WTC11 (cell line): ENCODE data around the gene ZNHIT2. TPM values are rescaled to one million over a fixed set of nuclear protein-coding genes. Genes with fewer than 3 reads are reported as not detected.

ENCODE experiments used
- ATAC-seq: fragments of 200-7000 bp; cut with Tn5 transposase; 2 replicates; pipeline ENCODE4 v1.10.0; 2021; ENCODE audit warnings: mild to moderate bottlenecking, moderate library complexity
- CTCF ChIA-PET: fragments of 300-600 bp; sonication (Branson Sonifier 250); formaldehyde crosslinking; loops from one replicate; lab custom pipeline; 2021; ENCODE audit warnings: antibody characterized with exemption; lab: Charles Lee
- POLR2A ChIA-PET: fragments of 350-600 bp; sonication (Branson Sonifier 250); formaldehyde crosslinking; loops from one replicate; lab custom pipeline; 2021; ENCODE audit warnings: antibody characterized with exemption; lab: Charles Lee
- DNase-seq: peaks from one replicate; pipeline ENCODE4 v3.0.0; 2021; ENCODE audit warnings: low spot score
- H3K27ac Mint-ChIP-seq: 2 replicates; pipeline ENCODE4 v1.8.0; 2021; ENCODE audit warnings: mixed read lengths
- H3K27me3 Mint-ChIP-seq: 2 replicates; pipeline ENCODE4 v1.8.0; 2021; ENCODE audit warnings: low read depth, mild to moderate bottlenecking, moderate library complexity, mixed read lengths
- H3K36me3 Mint-ChIP-seq: 2 replicates; pipeline ENCODE4 v1.8.0; 2021; ENCODE audit warnings: mixed read lengths
- H3K4me1 Mint-ChIP-seq: 2 replicates; pipeline ENCODE4 v1.8.0; 2022; ENCODE audit warnings: mixed read lengths
- H3K4me3 Mint-ChIP-seq: 2 replicates; pipeline ENCODE4 v1.8.0; 2021; ENCODE audit warnings: mild to moderate bottlenecking, moderate library complexity, mixed read lengths
- H3K9me3 Mint-ChIP-seq: 2 replicates; pipeline ENCODE4 v1.8.0; 2021; ENCODE audit warnings: mixed read lengths
- ATF3 ChIP-seq: sonication (generic); formaldehyde crosslinking; conservative IDR thresholded peaks from 2 replicates; pipeline ENCODE4 v1.8.1; 2022; ENCODE audit warnings: mild to moderate bottlenecking, missing genetic modification reagents
- ATF6 ChIP-seq: sonication (generic); formaldehyde crosslinking; IDR thresholded peaks from 2 replicates; pipeline ENCODE4 v1.8.1; 2023; ENCODE audit warnings: mild to moderate bottlenecking, missing genetic modification reagents
- CBFB ChIP-seq: sonication (generic); formaldehyde crosslinking; IDR thresholded peaks from 2 replicates; pipeline ENCODE4 v1.8.1; 2022; ENCODE audit warnings: mild to moderate bottlenecking, low read depth, missing genetic modification reagents
- HMGXB4 ChIP-seq: sonication (generic); formaldehyde crosslinking; IDR thresholded peaks from 2 replicates; pipeline ENCODE4 v1.8.1; 2023; ENCODE audit warnings: mild to moderate bottlenecking, moderate library complexity, missing genetic modification reagents
- JAZF1 ChIP-seq: fragments of 250-450 bp; sonication (Bioruptor Pico); IDR thresholded peaks from 2 replicates; pipeline ENCODE4 v1.9.0; 2021; ENCODE audit warnings: moderate library complexity, mild to moderate bottlenecking, inconsistent platforms
- KAT7 ChIP-seq: sonication (generic); formaldehyde crosslinking; IDR thresholded peaks from 2 replicates; pipeline ENCODE4 v1.8.1; 2023; ENCODE audit warnings: missing genetic modification reagents, mild to moderate bottlenecking, borderline replicate concordance
- MLX ChIP-seq: sonication (generic); formaldehyde crosslinking; IDR thresholded peaks from 2 replicates; pipeline ENCODE4 v1.8.1; 2023; ENCODE audit warnings: mild to moderate bottlenecking, missing genetic modification reagents, moderate library complexity
- NFATC4 ChIP-seq: fragments of 250-450 bp; sonication (Bioruptor Pico); IDR thresholded peaks from 2 replicates; pipeline ENCODE4 v1.9.0; 2021; ENCODE audit warnings: mild to moderate bottlenecking
- OVOL2 ChIP-seq: fragments of 250-450 bp; sonication (Bioruptor Pico); IDR thresholded peaks from 2 replicates; pipeline ENCODE4 v1.9.0; 2021; ENCODE audit warnings: mild to moderate bottlenecking, borderline replicate concordance
- PRDM15 ChIP-seq: sonication (generic); formaldehyde crosslinking; IDR thresholded peaks from 2 replicates; pipeline ENCODE4 v1.8.0; 2022; ENCODE audit warnings: missing genetic modification reagents
- PREB ChIP-seq: sonication (generic); formaldehyde crosslinking; IDR thresholded peaks from 2 replicates; pipeline ENCODE4 v1.8.1; 2022; ENCODE audit warnings: mild to moderate bottlenecking, missing genetic modification reagents, moderate library complexity, borderline replicate concordance
- RELA ChIP-seq: sonication (generic); formaldehyde crosslinking; IDR thresholded peaks from 2 replicates; pipeline ENCODE4 v1.8.1; 2022; ENCODE audit warnings: missing genetic modification reagents, mild to moderate bottlenecking, borderline replicate concordance
- SMAD3 ChIP-seq: sonication (generic); formaldehyde crosslinking; IDR thresholded peaks from 2 replicates; pipeline ENCODE4 v1.8.0; 2022; ENCODE audit warnings: missing genetic modification reagents, mild to moderate bottlenecking, borderline replicate concordance
- STAT6 ChIP-seq: sonication (generic); formaldehyde crosslinking; conservative IDR thresholded peaks from 2 replicates; pipeline ENCODE4 v1.8.1; 2023; ENCODE audit warnings: mild to moderate bottlenecking, low read depth, missing genetic modification reagents, moderate library complexity
- TEAD4 ChIP-seq: sonication (generic); formaldehyde crosslinking; IDR thresholded peaks from 2 replicates; pipeline ENCODE4 v1.8.0; 2022; ENCODE audit warnings: mild to moderate bottlenecking, missing genetic modification reagents
- ZNF121 ChIP-seq: sonication (generic); formaldehyde crosslinking; IDR thresholded peaks from 2 replicates; pipeline ENCODE4 v1.8.0; 2023; ENCODE audit warnings: missing genetic modification reagents
- ZNF263 ChIP-seq: sonication (generic); formaldehyde crosslinking; IDR thresholded peaks from 2 replicates; pipeline ENCODE4 v1.8.1; 2022; ENCODE audit warnings: low read depth, mild to moderate bottlenecking, moderate library complexity, missing genetic modification reagents
- ZNF317 ChIP-seq: sonication (generic); formaldehyde crosslinking; IDR thresholded peaks from 2 replicates; pipeline ENCODE4 v1.8.1; 2023; ENCODE audit warnings: low read depth, mild to moderate bottlenecking, moderate library complexity, missing genetic modification reagents, borderline replicate concordance
- ZNF396 ChIP-seq: fragments of 250-450 bp; sonication (Bioruptor Pico); IDR thresholded peaks from 2 replicates; pipeline ENCODE4 v1.8.0; 2021; ENCODE audit warnings: mild to moderate bottlenecking, moderate library complexity, borderline replicate concordance
- total RNA-seq: library from RNA; stranded (reverse); gene quantifications from 3 replicates; pipeline ENCODE4 v1.2.3, GENCODE V29; 2021

ZNHIT2 gene
- total RNA-seq, 1 experiment from 2014 or later: 16.7 TPM

GRCh38 chr11:65136515-65137096, 19.1 kb upstream of the ZNHIT2 start:
- Mint-ChIP-seq H3K36me3 (peaks cover 8% of the 10 kb centered on the region), H3K27ac (peak overlapping the region; percentile 93), H3K27me3 (peaks cover 2% of the 10 kb centered on the region; the same call in 1 of the 2 replicates), H3K4me1 (peaks cover 18% of the 10 kb centered on the region), H3K9me3 (no peaks in the 10 kb centered on the region), H3K4me3 (no peak overlapping the region; the same call in 1 of the 2 replicates)
- ChIA-PET CTCF (interaction anchor here (0.6 to 3.7 kb wide), 7 partner anchors 11 to 762 kb away, joined by 3 to 40 read pairs (median 10); partner anchors contain the start of genes CDC42EP2 and TM7SF2), POLR2A (no interaction called here)
- no peak for DNase-seq
- TF ChIP-seq KAT7 (CRISPR knock-in tag) (no peak), SMAD3 (CRISPR knock-in tag) (no peak), ZNF396 (CRISPR knock-in tag) (no peak), NFATC4 (CRISPR knock-in tag) (no peak), RELA (CRISPR knock-in tag) (no peak)
- ATAC-seq: no peak

- Mint-ChIP-seq H3K4me1 (peaks cover 18% of the 10 kb centered on the region), H3K27ac (peak overlapping the region; percentile 100), H3K27me3 (no peaks in the 10 kb centered on the region; the same call in 1 of the 2 replicates), H3K36me3 (peaks cover 15% of the 10 kb centered on the region), H3K9me3 (no peaks in the 10 kb centered on the region)
- ChIA-PET CTCF (interaction anchor here (0.9 to 3.7 kb wide), 15 partner anchors 12 to 456 kb away, joined by 3 to 40 read pairs (median 7); partner anchors contain the start of genes BATF2, CAPN1, CDC42EP2 and FAU), POLR2A (interaction anchor here (0.7 to 2.1 kb wide), 8 partner anchors 14 to 115 kb away, joined by 3 to 20 read pairs (median 4); partner anchors contain the start of genes CAPN1, FAU, MRPL49 and TM7SF2)
- no peak for ATAC-seq
- no peak for DNase-seq
- TF ChIP-seq PRDM15 (CRISPR knock-in tag) (no peak), ZNF121 (CRISPR knock-in tag) (no peak), PREB (CRISPR knock-in tag) (no peak), ZNF317 (CRISPR knock-in tag) (no peak), TEAD4 (no peak), ATF6 (CRISPR knock-in tag) (no peak), ATF3 (CRISPR knock-in tag) (no peak), MLX (CRISPR knock-in tag) (no peak), CBFB (CRISPR knock-in tag) (no peak), HMGXB4 (no peak), JAZF1 (CRISPR knock-in tag) (no peak), OVOL2 (CRISPR knock-in tag) (no peak), ZNF263 (no peak), STAT6 (CRISPR knock-in tag) (no peak)
- TF ChIP-seq, all 79 proteins: peak for 0
- peak overlapping the region; percentile 98 for H3K4me3 Mint-ChIP-seq
Observed at GRCh38 chr11:65135633-65136145, 18.2 kb upstream of the ZNHIT2 start.
